ENCODE data around the gene JADE2. TPM values are rescaled to one million over a fixed set of nuclear protein-coding genes. Genes with fewer than 3 reads are reported as not detected.

Gene JADE2
- total and polyA plus RNA-seq, 4 donors = 12.4 to 53.5 (median 20.3) TPM

- H3K9ac ChIP-seq (ENCODE audit: insufficient read depth in 1 of 2, low read length in 2 of 2) = no peak overlapping the region
- H3K27ac ChIP-seq (ENCODE audit: low read depth in 1 of 2, low read length in 1 of 2) = peak overlapping the region; percentile 2 to 40
- H3K27me3 ChIP-seq (ENCODE audit: control insufficient read depth in 3 of 3, insufficient read depth in 3 of 3, low read length in 2 of 3) = no peaks in the 10 kb centered on the region
- H3K9me3 ChIP-seq (ENCODE audit: control insufficient read depth in 4 of 4, insufficient read depth in 3 of 4, low read length in 3 of 4) = no peaks in the 10 kb centered on the region
- peak; percentile 67 for ATAC-seq (ENCODE audit: insufficient read depth, low FRiP score)
- no peak for TF ChIP-seq CTCF (IDR thresholded peaks at IDR 0.05; ENCODE audit: control extremely low read depth, extremely low read depth)
- H3K4me3 ChIP-seq = no peak overlapping the region
- 38 to 54% methylated on average over 10 of the region's 10 CpGs for WGBS, 2 donors
- peak in 2 of 3 donors; percentile 20 to 29 for DNase-seq
- H3K36me3 ChIP-seq (ENCODE audit: control insufficient read depth in 4 of 4, insufficient read depth in 4 of 4, low read length in 4 of 4) = no peaks in the 10 kb centered on the region
- peaks cover under 1 to 26% (median 6%) of the 10 kb centered on the region in 5 donors for H3K4me1 ChIP-seq (ENCODE audit: control insufficient read depth in 5 of 5, insufficient read depth in 5 of 5, low read length in 5 of 5)
Observed at GRCh38 chr5:134506054-134507039, 19.1 kb upstream of the JADE2 start.

GRCh38 chr5:134507452-134507851 is 18.0 kb upstream of the JADE2 start:
- Histone ChIP-seq H3K4me1 (ENCODE audit: control insufficient read depth in 5 of 5, insufficient read depth in 5 of 5, low read length in 5 of 5) (peaks cover 6 to 33% (median 7%) of the 10 kb centered on the region in 5 donors), H3K9me3 (ENCODE audit: control insufficient read depth in 4 of 4, insufficient read depth in 3 of 4, low read length in 3 of 4) (no peaks in the 10 kb centered on the region), H3K27ac (ENCODE audit: low read depth in 1 of 2, low read length in 1 of 2) (no peak overlapping the region), H3K9ac (ENCODE audit: insufficient read depth in 1 of 2, low read length in 2 of 2) (no peak overlapping the region), H3K36me3 (ENCODE audit: control insufficient read depth in 4 of 4, insufficient read depth in 4 of 4, low read length in 4 of 4) (no peaks in the 10 kb centered on the region), H3K27me3 (ENCODE audit: control insufficient read depth in 3 of 3, insufficient read depth in 3 of 3, low read length in 2 of 3) (no peaks in the 10 kb centered on the region), H3K4me3 (no peak overlapping the region)
- DNase-seq (no peak), ATAC-seq (ENCODE audit: insufficient read depth, low FRiP score) (no peak)
- TF ChIP-seq CTCF (IDR thresholded peaks at IDR 0.05; ENCODE audit: control extremely low read depth, extremely low read depth) = no peak
- 79 to 82% methylated on average over 6 of the region's 6 CpGs for WGBS, 2 donors

- WGBS, 2 donors = 91 to 98% methylated on average over 8 of the region's 8 CpGs
- no peaks in the 10 kb centered on the region for H3K9me3 ChIP-seq (ENCODE audit: control insufficient read depth in 4 of 4, insufficient read depth in 3 of 4, low read length in 3 of 4)
- H3K9ac ChIP-seq (ENCODE audit: insufficient read depth in 1 of 2, low read length in 2 of 2) = no peak overlapping the region
- ATAC-seq (ENCODE audit: insufficient read depth, low FRiP score) (no peak), DNase-seq (no peak)
- peaks cover 6 to 30% (median 10%) of the 10 kb centered on the region in 5 donors for H3K4me1 ChIP-seq (ENCODE audit: control insufficient read depth in 5 of 5, insufficient read depth in 5 of 5, low read length in 5 of 5)
- no peaks in the 10 kb centered on the region for H3K36me3 ChIP-seq (ENCODE audit: control insufficient read depth in 4 of 4, insufficient read depth in 4 of 4, low read length in 4 of 4)
- H3K27me3 ChIP-seq (ENCODE audit: control insufficient read depth in 3 of 3, insufficient read depth in 3 of 3, low read length in 2 of 3) = no peaks in the 10 kb centered on the region
- no peak for TF ChIP-seq CTCF (IDR thresholded peaks at IDR 0.05; ENCODE audit: control extremely low read depth, extremely low read depth)
- no peak overlapping the region for H3K4me3 ChIP-seq
- no peak overlapping the region for H3K27ac ChIP-seq (ENCODE audit: low read depth in 1 of 2, low read length in 1 of 2)
Observed at GRCh38 chr5:134508521-134509195, 16.8 kb upstream of the JADE2 start.
